Dedifferentiated amniotic fluid mesenchymal stem cell (primary cell): ENCODE measurements around the gene PRTN3.
"Not testable (repeated sequence)": the region's sequence is repeated elsewhere in the genome, so short reads cannot be mapped to it uniquely, and the experiment has no call there.

Experiments used
- DNase-seq: peaks from one replicate; pipeline ENCODE4 v3.0.0-alpha.2; 2016; ENCODE audit errors: extremely low spot score

Gene PRTN3

DNA sequence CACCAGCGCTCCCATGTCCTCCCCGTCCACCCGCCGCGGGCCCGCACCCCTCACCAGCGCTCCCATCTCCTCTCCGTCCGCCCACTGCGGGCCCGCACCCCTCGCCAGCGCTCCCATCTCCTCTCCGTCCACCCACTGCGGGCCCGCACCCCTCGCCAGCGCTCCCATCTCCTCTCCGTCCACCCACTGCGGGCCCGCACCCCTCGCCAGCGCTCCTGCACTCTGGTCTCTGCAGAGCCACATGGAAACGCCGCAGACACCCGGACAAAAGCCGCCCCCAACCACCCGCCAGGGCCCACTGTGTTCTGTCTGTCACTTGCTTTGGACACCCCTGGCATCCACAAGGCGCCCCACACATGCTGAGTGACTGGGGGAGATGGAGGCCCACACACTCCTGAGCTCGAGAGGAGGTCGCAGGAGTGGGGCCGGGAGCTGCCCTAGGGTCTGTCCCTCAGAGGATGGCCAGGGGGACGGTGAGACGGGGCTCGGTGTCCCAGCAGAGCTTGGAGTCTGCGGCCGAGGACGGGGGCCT lies 26.0 kb downstream of the PRTN3 start:
- no peak for DNase-seq

DNA sequence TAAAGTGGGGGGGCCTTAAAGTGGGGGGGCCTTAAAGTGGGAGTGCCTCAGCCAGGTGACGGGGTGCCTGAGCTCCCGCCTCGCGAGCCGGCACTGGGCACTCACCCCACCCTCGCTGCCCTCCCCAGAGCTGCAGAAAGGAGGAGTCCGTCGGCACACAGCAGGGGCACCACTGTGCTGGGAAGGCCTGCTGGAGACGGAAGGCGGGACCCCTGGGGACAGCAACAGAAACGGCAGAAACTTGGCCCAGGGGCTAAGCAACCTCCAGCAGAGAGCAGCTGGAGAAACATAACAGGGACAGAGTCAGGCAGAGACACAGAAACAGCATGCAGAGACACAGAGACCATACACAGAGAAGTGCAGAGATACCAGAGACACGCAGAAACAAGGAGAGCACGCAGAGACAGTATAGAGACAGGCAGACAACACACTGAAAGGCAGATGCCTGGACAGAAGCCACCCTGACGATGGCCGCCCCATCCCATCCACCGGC lies 26.5 kb downstream of the PRTN3 start:
- no peak for DNase-seq

DNA sequence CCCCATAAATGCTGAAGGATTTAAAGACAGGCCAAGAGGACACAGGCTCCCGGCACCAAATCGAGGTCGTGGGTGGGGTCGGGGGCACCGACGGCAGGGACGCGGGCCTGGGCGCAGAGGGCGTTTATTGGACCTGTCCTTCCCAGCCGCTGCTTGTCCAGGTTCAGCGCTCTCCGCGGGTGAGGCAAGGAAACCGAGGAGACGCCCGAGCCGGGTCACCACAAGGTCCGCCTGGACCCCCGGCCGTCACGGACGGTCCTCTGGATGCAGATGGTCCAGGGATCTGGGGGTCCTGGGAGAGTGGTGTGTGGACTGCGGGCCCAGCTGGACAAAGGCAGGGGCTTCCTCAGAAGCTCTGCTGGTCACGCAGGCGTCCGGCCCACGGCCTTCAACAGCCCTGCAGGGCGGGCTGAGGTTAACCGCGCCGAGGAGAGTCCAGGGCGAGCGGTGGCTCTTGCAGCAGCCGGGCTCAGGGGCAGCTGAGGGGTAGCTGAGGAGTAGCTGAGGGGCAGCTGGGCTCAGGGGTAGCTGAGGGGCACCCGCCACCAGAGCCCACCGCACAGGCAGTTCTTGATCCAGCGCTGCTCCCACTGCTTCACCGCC lies 27.2 kb downstream of the PRTN3 start:
- no peak for DNase-seq

DNA sequence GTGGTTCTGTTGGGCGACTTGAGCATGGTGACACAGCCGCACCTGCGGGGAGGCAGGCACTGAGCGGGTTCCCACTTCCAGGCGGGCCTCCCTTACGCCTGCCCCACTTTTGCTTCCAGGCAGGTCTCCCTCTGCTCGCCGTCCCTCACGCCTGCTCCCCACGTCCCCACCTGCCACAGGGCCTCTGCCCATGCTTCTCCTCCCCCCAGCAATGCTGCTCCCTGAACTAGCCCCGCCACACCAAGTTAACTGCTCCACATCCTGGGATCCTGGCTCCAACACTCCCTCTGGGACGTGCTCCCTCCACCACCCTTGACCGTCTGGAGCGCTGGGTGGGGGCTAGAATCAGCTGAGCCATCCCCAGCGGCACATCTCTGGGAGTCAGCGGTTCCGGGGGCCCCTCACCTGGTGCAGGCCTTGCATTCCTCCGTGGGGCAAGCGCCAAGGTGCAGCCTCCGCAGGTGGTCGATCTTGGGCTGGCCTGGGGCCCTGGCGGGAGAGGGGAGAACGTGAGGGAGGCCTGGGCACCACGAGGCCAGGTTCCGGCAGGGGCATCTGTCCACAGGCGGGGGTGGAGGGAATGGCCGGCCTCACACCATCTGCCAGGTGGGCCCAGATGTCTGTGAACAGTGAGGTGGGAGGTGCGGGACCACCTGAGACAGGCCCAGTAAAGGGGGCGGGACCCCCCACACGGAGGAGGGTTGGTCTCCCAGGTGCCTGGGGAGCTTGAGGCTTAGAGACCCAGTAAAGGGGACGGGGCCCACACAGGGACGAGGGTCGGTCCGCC lies 27.9 kb downstream of the PRTN3 start:
- DNase-seq, result no peak

DNA sequence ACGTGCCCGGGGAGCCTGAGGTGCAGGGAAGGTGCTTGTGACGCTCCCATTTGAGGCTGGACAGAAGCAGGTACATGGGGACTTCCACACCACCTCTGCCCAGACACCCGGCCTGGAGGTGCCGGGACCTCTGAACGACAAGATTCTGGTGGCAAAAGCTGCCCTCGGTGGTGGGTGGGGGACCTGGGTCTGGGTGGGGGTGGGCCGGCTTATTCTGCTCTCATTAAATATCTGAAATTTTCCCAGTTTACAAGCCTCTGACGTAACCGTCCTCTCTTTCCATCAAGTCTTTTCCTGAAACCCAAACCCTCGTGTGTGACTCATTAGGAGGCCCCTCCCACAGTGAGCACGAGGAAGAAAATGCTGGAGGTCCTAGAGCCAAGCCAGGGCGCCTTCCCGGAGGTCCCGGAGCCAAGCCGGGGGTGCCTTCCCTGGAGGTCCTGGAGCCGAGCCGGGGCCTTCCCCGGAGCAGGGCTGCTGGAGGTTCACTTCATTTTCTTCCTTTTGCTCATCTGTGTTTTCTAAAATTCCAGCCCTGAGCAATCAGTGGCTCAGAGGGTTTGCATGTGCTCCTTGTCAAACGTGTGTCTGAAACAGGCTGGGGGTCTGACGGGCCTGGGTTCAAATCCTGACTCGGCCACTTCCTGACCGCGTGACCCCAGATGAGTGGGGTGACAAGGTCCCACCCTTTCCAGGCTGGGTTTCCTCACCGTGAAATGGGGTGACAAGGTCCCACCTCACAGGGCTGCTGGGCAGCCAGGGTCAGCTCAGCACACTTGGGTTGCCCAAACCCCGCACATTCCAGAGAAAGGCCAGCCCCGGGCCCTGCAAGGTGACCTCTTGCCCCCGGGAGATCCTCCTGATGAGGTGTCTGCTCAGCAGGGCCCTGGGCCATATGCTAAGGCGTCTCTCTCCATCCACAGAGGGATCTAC lies 28.7 kb downstream of the PRTN3 start:
- DNase-seq, result peak; percentile 93

DNA sequence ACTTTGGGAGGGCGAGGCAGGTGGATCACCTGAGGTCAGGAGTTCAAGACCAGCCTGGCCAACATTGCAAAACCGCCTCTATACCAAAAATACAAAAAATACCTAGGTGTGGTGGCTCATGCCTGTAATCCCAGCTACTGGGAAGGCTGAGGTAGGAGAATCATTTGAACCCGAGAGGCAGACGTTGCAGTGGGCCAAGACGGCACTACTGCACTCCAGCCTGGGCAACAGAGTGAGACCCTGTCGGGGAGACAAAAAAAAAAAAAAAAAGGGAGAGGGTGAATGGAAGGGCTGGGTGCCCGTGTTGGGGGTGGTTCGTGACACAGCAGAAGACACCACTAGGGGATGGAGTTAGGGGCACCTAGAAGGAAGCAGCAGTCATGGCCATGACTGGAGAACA lies 29.5 kb downstream of the PRTN3 start:
- DNase-seq, result no peak

DNA sequence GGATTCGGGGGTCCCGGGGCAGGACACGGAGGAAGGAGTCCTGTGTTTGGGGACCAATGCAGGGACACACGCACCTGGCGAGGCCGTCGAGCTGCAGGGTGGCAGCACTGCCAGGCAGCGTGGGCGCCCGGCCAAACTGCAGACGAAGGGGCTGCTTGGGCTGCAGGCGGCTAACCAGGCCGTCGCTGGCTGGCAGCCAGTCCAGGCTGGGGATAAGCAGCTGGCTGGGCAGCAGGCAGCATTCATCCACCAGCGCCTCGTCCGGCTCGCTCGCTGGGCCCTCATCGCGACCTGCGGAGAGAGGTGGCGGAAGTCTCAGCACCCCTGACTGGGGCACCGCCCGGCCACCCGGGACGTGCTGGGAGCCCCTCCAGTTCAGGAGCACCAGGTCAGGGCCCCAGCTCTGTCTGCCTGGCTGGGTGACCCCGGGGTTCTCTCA lies 30.2 kb downstream of the PRTN3 start:
- DNase-seq, result no peak

DNA sequence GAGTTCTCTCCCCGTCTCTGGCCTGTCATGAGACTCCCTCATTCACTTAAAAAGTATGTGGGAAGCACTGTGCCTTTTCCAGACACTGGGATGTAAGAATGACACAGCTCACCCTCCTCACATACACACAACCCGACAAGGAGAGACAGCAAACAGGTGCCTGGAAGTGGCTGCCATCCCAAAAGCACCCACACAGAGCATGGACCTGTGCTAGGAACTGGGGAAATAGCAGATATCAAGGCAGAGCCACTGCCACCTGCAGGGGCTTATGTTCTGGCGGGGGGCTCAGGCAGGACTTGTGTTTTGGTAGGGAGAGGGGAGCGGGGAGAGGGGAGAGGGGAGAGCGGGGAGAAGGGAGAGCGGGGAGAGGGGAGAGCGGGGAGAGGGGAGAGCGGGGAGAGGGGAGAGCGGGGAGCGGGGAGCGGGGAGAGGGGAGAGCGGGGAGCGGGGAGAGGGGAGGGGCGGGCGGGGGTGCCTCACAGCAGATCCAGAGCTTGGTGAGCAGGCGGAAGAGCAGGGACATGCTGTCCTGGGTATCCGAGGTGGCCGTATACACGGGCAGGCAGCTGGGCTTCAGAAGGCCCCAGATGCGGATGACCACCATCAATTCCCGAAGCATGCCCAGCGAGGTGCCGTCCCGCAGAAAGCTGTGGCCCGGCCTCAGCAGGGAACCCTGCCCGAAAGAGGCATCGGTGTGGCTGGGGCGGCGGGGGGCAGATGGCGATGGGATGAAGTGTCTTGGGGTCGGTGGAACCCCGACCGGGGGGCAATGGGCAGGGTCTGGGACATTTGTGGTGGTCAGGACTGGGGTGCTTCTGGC lies 30.9 kb downstream of the PRTN3 start:
- DNase-seq, result no peak

DNA sequence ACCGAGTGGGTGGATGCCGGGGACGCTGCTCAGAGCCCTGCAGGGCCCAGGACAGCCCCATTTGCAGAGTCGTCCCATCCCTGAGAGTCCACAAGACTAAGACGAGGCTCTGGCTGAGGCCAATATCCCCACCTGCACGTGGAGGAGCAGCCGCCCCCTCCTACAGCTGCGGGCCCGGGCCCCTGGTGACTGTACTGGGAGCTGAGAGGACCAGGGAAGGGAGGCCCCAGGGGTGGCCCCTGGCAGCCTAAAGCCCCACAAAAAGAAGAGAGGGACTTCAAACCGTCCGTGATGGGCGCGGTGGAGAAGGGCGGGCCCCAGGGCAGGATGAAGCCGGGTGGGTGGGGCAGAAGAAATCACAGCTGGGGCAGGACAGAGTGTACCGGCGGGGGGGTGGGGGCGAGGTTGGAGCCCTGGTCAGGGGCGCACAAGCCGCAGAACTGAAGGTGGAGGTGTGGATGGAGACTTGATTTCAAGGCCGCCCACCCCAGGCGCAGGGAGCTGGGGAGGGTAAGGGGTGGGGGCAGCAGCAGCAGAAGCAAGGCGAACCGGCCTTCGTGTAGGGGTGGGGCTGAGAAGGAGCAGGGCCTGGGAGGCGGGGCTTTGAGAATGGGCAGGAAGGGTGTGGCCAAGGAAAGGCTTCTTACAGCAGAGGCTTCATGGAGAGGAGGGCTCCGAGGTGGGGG lies 31.6 kb downstream of the PRTN3 start:
- peak; percentile 24 for DNase-seq

DNA sequence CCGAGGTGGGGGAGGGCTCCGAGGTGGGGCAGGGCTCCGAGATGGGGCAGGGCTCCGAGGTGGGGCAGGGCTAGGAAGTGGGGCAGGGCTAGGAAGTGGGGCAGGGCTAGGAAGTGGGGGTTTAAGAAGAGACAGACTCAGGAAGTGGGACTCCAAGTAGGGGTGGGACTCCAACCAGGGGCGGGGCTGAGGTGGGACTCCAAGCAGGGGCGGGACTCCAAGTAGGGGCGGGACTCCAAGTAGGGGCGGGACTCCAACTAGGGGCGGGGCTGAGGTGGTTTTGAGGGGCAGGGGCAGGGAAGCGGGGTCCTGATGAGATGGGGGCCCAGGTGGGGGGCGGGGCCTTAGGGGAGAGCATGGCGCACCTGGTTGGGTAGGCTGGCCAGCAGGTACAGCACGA lies 32.3 kb downstream of the PRTN3 start:
- DNase-seq, result no peak

DNA sequence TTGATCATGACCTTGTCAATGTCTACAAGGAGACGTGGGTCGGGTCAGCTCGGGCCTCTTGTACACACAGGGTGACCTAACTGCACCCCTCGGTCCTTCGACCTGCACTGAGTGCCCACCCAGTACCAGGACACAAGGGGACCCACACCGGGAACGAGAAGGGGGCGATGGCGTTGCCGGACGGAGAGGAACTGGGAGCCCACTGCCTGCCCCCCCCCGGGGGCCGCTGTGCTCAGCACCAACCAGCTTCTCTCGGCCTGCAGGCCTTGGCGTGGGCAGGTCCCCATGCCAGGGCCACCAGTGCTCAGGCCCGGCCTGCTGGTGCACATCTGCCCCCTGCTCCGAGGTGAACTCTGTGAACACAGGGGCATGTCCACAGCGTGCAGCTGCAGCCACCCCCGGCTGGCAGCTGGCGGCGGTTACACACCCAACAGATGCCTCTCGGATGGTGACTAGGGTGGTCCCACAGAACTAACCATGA lies 32.8 kb downstream of the PRTN3 start:
- DNase-seq, result no peak

DNA sequence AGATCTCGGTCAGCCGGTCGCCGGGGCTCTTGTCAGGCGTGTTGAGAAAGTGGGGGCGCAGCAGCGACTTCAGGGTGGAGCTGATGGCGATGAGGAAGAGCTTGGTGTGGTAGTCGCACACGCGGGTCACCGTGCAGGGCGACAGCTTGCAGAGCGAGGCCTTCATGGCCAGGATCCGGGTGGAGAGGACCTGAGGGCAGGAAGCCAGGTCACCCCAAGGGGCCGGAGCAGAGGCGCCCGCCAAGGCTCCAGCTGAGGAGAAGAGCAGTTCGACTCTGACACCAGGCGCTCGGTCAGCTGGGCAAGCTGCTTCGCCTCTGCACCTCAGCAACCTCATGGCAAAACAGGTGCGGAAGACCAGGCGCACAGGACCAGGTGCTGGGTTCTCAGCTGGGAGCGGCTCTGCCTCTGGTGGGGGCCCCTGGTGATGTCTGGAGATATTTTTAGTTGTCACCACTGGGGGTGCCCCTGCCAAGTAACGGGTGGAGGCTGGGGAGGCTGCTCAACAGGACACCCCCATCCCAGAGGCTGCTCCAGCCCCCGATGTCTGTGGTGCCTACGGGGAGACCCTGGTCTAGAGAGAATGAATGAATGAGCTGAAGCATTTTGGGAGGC lies 34.6 kb downstream of the PRTN3 start:
- no peak for DNase-seq

DNA sequence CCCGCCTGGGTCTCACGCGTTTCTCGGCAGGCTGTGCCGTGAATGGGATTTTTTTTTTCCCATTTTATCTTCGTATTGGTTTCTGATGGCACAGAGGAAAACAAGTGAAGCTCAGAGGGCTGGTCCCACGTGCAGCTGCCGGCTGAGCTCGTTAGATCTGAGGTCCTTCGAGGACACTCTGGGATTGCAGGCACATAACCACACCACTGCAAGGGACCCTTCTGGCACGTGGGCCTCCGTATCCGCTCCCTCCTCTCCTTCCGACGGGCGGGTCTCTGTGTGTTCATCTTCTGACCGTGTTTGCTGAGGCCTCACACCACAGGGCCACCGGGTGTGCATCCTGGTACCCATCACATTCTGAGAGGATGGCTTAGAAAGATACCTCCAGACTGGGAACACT lies 35.3 kb downstream of the PRTN3 start:
- DNase-seq, result no peak

DNA sequence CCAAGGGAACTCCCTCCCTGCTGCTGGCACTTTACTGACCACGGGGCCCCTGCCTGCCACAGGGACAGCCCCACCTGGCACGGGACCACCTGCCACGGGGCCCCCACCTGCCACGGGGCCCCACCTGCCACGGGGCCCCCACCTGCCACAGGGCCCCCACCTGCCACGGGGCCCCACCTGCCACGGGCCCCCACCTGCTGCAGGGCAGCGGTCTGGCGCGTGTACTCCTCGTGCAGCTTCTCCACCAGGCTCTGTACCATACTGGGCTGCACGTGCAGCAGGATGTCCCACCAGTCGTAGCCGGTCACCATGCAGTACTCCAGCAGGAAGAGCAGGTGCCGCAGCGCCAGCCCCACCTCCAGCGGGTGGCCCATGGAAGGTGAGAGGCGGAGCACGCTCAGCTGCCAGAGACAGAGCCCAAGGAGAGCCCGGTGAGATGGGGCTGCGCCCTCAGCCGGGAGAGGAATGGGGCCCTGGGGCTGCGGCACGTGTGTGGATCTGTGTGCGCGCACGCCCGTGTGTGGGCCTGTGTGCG lies 36.0 kb downstream of the PRTN3 start:
- no peak for DNase-seq

DNA sequence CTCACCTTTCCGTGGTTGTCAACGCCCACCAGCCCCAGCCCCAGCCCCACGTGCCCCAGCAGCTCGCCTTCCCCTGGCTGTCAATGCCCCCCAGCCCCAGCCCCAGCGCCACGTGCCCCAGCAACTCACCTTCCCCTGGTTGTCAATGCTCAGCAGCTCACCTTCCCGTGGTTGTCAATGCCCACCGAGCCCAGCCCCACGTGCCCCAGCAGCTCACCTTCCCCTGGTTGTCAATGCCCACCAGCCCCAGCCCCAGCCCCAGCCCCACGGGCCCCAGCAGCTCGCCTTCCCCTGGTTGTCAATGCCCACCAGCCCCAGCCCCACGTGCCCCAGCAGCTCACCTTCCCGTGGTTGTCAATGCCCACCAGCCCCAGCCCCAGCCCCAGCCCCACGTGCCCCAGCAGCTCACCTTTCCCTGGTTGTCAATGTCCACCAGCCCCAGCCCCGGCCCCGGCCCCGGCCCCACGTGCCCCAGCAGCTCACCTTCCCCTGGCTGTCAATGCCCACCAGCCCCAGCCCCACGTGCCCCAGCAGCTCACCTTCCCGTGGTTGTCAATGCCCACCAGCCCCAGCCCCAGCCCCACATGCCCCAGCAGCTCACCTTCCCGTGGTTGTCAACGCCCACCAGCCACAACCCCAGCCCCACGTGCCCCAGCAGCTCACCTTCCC lies 37.3 kb downstream of the PRTN3 start:
- not testable (repeated sequence) for DNase-seq

DNA sequence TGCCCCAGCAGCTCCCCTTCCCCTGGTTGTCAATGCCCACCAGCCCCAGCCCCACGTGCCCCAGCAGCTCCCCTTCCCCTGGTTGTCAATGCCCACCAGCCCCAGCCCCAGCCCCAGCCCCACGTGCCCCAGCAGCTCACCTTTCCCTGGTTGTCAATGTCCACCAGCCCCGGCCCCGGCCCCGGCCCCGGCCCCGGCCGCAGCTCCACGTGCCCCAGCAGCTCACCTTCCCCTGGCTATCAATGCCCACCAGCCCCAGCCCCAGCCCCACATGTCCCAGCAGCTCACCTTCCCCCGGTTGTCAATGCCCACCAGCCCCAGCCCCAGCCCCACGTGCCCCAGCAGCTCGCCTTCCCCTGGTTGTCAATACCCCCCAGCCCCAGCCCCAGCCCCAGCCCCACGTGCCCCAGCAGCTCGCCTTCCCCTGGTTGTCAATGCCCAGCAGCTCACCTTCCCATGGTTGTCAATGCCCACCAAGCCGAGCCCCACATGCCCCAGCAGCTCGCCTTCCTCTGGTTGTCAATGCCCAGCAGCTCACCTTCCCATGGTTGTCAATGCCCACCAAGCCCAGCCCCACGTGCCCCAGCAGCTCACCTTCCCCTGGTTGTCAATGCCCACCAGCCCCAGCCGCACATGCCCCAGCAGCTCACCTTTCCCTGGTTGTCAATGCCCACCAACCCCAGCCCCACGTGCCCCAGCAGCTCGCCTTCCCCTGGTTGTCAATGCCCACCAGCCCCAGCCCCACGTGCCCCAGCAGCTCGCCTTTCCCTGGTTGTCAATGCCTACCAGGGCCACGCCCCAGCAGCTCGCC lies 38.2 kb downstream of the PRTN3 start:
- not testable (repeated sequence) for DNase-seq

DNA sequence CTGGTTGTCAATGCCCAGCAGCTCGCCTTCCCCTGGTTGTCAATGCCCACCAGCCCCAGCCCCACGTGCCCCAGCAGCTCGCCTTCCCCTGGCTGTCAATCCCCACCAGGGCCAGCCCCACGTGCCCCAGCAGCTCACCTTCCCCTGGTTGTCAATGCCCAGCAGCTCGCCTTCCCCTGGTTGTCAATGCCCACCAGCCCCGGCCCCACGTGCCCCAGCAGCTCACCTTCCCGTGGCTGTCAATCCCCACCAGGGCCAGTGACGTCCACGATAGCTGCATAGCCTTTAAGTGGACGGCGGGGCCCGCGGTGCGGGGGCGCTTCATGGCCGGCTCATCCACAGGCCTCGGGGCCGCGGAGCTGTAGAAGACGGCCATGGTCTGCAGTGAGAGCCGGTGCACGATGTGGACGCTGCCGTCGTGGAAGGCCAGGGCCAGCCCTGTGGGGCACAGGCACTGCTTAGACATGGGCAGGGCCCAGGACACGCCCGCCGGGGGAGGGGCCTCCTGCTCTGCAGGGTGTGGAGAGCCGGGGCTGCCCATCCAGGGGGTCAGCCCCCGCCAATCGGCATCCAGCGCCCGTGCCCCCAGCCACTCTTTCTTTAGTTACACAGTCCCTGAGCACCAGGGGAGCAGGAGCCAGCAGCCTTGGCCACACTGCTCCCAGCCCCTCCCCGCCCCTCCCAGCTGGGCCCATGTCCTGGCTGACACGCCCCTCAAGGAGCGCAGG lies 39.1 kb downstream of the PRTN3 start:
- no peak for DNase-seq
